A673 (cell line): ENCODE measurements around the gene CYP4F2. TPM values are rescaled to one million over a fixed set of nuclear protein-coding genes. Genes with fewer than 3 reads are reported as not detected.
"Not testable (repeated sequence)": the region's sequence is repeated elsewhere in the genome, so short reads cannot be mapped to it uniquely, and the experiment has no call there.

Source experiments
- BruUV-seq: library from RNA; stranded (reverse); fragments of 400-500 nt; replicated peaks from 2 replicates; lab custom pipeline; 2021; lab: Mats Ljungman, UMichigan
- CTCF ChIA-PET: fragments of 300-600 bp; sonication (Branson Sonifier 250); formaldehyde crosslinking; loops from one replicate; lab custom pipeline; 2022; ENCODE audit warnings: antibody characterized with exemption; lab: Charles Lee
- POLR2A ChIA-PET: fragments of 300-600 bp; sonication (Branson Sonifier 250); formaldehyde crosslinking; loops from one replicate; lab custom pipeline; 2022; ENCODE audit warnings: antibody characterized with exemption; ENCODE audit not compliant: low non-redundant PET; lab: Charles Lee
- DNase-seq: peaks from one replicate; pipeline ENCODE4 v3.0.0-alpha.2; 2015; ENCODE audit warnings: low spot score
- H3K27ac ChIP-seq: fragments of 200-600 bp; sonication (generic); 2 replicates; pipeline ENCODE4 v1.5.1; 2016; ENCODE audit warnings: mixed run types, low read depth, mild to moderate bottlenecking, mixed read lengths, antibody characterized with exemption, low read length; ENCODE audit not compliant: poor library complexity, severe bottlenecking
- H3K27me3 ChIP-seq: fragments of 200-600 bp; sonication (generic); replicated peaks from 2 replicates; pipeline ENCODE4 v1.6.1; 2017; ENCODE audit warnings: mixed run types, low read depth, mild to moderate bottlenecking, mixed read lengths, antibody characterized with exemption, low read length; ENCODE audit not compliant: insufficient read depth, poor library complexity
- H3K36me3 ChIP-seq: fragments of 200-600 bp; sonication (generic); 2 replicates; pipeline ENCODE4 v1.6.1; 2016; ENCODE audit warnings: mixed run types, mild to moderate bottlenecking, mixed read lengths, antibody characterized with exemption, low read length; ENCODE audit not compliant: insufficient read depth, poor library complexity, severe bottlenecking
- H3K4me1 ChIP-seq: fragments of 200-600 bp; sonication (generic); 2 replicates; pipeline ENCODE4 v1.6.1; 2017; ENCODE audit warnings: mixed run types, mild to moderate bottlenecking, mixed read lengths, antibody characterized with exemption, low read length; ENCODE audit not compliant: insufficient read depth, poor library complexity, severe bottlenecking
- H3K4me3 ChIP-seq: fragments of 200-600 bp; sonication (generic); 2 replicates; pipeline ENCODE4 v1.5.1; 2016; ENCODE audit warnings: low read depth, mixed run types, mild to moderate bottlenecking, mixed read lengths, low read length; ENCODE audit not compliant: poor library complexity, severe bottlenecking
- H3K9me3 ChIP-seq: fragments of 200-600 bp; sonication (generic); 2 replicates; pipeline ENCODE4 v1.6.1; 2016; ENCODE audit warnings: mixed run types, low read depth, mild to moderate bottlenecking, mixed read lengths, antibody characterized with exemption, low read length; ENCODE audit not compliant: poor library complexity, severe bottlenecking
- EZH2 ChIP-seq: fragments of 200-600 bp; sonication (generic); IDR thresholded peaks from 2 replicates; pipeline ENCODE4 v1.6.1; 2017; ENCODE audit warnings: borderline replicate concordance, low read depth, mild to moderate bottlenecking, mixed read lengths, antibody characterized with exemption, low read length; ENCODE audit not compliant: poor library complexity, severe bottlenecking
- intact Hi-C: fragments of 100-400 bp; cut with micrococcal nuclease; formaldehyde crosslinking; loops from one replicate; pipeline ENCODE4 v1.10.0; 2022; ENCODE audit not compliant: unreplicated experiment
- total RNA-seq: library from RNA; stranded (reverse); gene quantifications from 2 replicates; pipeline ENCODE4 v1.2.3, GENCODE V29; 2021
- TF ChIP-seq, protein P1 (sequence below): fragments of 300-800, 200-600 bp; sonication (generic); conservative IDR thresholded peaks from 2 replicates; pipeline ENCODE4 v1.5.1; 2017; ENCODE audit warnings: low read depth, mild to moderate bottlenecking, antibody characterized with exemption, low read length, moderate library complexity, mixed read lengths

Gene CYP4F2
- total RNA-seq, 1 experiment from 2014 or later: not detected

DNA sequence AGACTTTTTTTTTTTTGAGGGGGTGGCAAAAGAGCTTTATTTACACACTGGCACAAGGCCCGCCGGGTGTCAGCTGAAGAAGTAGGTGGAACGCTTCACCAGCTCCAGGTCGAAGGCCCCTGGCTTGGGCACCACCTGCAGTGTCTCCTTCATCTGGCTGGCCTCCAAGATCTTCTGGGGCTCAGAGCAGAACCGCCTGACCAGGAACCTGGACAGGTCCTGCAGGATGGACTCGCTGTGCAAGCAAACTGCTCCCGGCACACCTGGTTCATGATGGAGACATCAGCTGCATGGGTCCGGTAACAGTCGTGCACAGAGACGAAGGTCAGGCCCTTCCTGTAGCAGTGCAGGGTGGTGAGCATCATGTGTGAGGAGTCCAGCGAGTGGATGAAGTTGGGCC is 4.4 kb upstream of the CYP4F2 start:
- Histone ChIP-seq H3K27ac (no peak overlapping the region), H3K4me3 (no peak overlapping the region), H3K27me3 (peaks cover 47% of the 10 kb centered on the region), H3K4me1 (no peaks in the 10 kb centered on the region), H3K9me3 (peaks cover 3% of the 10 kb centered on the region), H3K36me3 (no peaks in the 10 kb centered on the region)
- DNase-seq: no peak
- no TSS peak for BruUV-seq
- no peak for TF ChIP-seq EZH2
- TF ChIP-seq, protein P1, sequence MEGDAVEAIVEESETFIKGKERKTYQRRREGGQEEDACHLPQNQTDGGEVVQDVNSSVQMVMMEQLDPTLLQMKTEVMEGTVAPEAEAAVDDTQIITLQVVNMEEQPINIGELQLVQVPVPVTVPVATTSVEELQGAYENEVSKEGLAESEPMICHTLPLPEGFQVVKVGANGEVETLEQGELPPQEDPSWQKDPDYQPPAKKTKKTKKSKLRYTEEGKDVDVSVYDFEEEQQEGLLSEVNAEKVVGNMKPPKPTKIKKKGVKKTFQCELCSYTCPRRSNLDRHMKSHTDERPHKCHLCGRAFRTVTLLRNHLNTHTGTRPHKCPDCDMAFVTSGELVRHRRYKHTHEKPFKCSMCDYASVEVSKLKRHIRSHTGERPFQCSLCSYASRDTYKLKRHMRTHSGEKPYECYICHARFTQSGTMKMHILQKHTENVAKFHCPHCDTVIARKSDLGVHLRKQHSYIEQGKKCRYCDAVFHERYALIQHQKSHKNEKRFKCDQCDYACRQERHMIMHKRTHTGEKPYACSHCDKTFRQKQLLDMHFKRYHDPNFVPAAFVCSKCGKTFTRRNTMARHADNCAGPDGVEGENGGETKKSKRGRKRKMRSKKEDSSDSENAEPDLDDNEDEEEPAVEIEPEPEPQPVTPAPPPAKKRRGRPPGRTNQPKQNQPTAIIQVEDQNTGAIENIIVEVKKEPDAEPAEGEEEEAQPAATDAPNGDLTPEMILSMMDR: no peak
- intact Hi-C loops: no loop called here
- CTCF ChIA-PET: no interaction called here
- POLR2A ChIA-PET: no interaction called here

DNA sequence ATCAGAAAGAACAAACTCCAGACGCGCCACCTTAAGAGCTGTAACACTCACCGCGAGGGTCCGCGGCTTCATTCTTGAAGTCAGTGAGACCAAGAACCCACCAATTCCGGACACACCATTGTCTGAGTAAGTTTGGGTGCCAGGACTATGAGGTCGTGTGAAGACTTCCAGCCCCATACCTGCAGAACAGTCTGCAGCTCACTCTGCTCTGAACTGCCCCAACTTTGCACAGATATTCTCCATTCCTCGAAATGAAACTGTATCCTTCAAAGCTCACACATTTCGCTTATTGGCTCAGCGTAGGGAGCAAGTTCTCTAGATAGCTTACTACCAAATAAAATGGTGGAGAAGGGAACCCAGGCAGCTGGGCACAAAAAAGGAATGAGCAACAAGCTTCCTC is 2.6 kb upstream of the CYP4F2 start:
- intact Hi-C loops: no loop called here
- H3K4me1 ChIP-seq: no peaks in the 10 kb centered on the region
- H3K4me3 ChIP-seq: no peak overlapping the region
- H3K9me3 ChIP-seq: peaks cover 3% of the 10 kb centered on the region
- ChIA-PET CTCF (no interaction called here), POLR2A (no interaction called here)
- DNase-seq: no peak
- peaks cover 30% of the 10 kb centered on the region for H3K27me3 ChIP-seq
- no TSS peak for BruUV-seq
- TF ChIP-seq, protein P1: no peak
- TF ChIP-seq EZH2: no peak
- no peak overlapping the region for H3K27ac ChIP-seq
- H3K36me3 ChIP-seq: no peaks in the 10 kb centered on the region

DNA sequence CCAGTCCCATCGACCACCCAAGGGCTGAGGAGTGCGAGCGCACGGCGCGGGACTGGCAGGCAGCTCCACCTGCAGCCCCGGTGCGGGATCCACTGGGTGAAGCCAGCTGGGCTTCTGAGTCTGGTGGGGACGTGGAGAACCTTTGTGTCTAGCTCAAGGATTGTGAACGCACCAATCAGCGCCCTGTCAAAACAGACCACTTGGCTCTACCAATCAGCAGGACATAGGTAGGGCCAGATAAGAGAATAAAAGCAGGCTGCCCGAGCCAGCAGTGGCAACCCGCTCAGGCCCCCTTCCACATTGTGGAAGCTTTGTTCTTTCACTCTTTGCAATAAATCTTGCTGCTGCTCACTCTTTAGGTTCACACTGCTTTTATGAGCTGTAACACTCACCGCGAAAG is 2.2 kb upstream of the CYP4F2 start:
- BruUV-seq, CTCF ChIA-PET, POLR2A ChIA-PET, H3K4me3 ChIP-seq, H3K4me1 ChIP-seq, H3K36me3 ChIP-seq, H3K27ac ChIP-seq, intact Hi-C loops, DNase-seq, H3K9me3 ChIP-seq: not testable (repeated sequence)
- peaks cover 25% of the 10 kb centered on the region for H3K27me3 ChIP-seq

DNA sequence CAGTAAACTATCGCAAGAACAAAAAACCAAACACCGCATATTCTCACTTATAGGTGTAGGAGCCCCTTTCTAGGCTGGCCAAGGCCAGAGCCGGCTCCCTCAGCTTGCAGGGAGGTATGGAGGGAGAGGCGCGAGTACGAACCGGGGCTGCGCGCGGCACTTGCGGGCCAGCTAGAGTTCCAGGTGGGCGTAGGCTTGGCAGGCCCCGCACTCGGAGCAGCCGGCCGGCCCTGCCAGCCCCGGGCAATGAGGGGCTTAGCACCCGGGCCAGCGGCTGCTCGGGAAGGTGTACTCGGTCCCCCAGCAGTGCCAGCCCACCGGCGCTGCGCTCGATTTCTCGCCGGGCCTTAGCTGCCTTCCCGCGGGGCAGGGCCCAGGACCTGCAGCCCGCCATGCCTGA is 1.7 kb upstream of the CYP4F2 start:
- DNase-seq, BruUV-seq, POLR2A ChIA-PET, H3K36me3 ChIP-seq, H3K9me3 ChIP-seq, H3K27ac ChIP-seq, H3K4me1 ChIP-seq, CTCF ChIA-PET, H3K4me3 ChIP-seq, intact Hi-C loops: not testable (repeated sequence)
- H3K27me3 ChIP-seq: peaks cover 22% of the 10 kb centered on the region
